GM12878 (cell line): ENCODE data around the gene RSPO4. TPM values are rescaled to one million over a fixed set of nuclear protein-coding genes. Genes with fewer than 3 reads are reported as not detected.

Source experiments
- polyA plus RNA-seq, 11 experiments: library from polyadenylated mRNA; depleted of rRNA in 4 of 11; unstranded in 6 of 11; stranded (reverse) in 5 of 11; fragments of >200 nt; fragmentation: Nextera tagmentation in 4 of 11; fragmentation: Illumina TruSeq in 1 of 11; extraction: Ambion mirVana in 4 of 11; extraction: Trizol in 1 of 11; gene quantifications; 1 replicate in 1 of 11; 2 replicates in 10 of 11; pipeline versions ENCODE4 v1.2.1 to v1.2.3, GENCODE V29; 2011 to 2016; ENCODE audit warnings: inconsistent platforms in 2 of 11, missing spikeins in 2 of 11, low read depth in 1 of 11
- total RNA-seq, 4 experiments: library from RNA; depleted of rRNA in 3 of 4; stranded (reverse); fragments of >200 nt in 3 of 4; fragmentation: Illumina TruSeq in 1 of 4; extraction: Trizol in 1 of 4; gene quantifications; 2 replicates each; pipeline versions ENCODE4 v1.2.1 to v1.2.3, GENCODE V29; 2013 to 2021

RSPO4 gene
- total and polyA plus RNA-seq, 10 of the 15 experiments (the other 5 are each of a cell fraction or from before 2014, with no cell fraction given), result 0.06 TPM; not detected in 9

Other genes starting within 250 kb of the RSPO4 start
- gene SLC52A3, start 233.8 kb downstream of the RSPO4 start, total RNA-seq (2014; rRNA removed), result not detected in 2 replicates
- gene SLC52A3, start 233.8 kb downstream of the RSPO4 start, total RNA-seq (2014; rRNA removed; fragmentation: Illumina TruSeq; extraction: Trizol), result not detected in 2 replicates
- not detected in 2 replicates for gene SLC52A3, start 233.8 kb downstream of the RSPO4 start, total RNA-seq (2021)
- not detected in 2 replicates for gene SLC52A3, start 233.8 kb downstream of the RSPO4 start, polyA plus RNA-seq (2011; rRNA removed)
- gene SLC52A3, start 233.8 kb downstream of the RSPO4 start, polyA plus RNA-seq (2014; fragmentation: Illumina TruSeq; extraction: Trizol), result not detected in 2 replicates
- not detected for gene SLC52A3, start 233.8 kb downstream of the RSPO4 start, polyA plus RNA-seq (2014; fragmentation: Nextera tagmentation; extraction: Ambion mirVana)
- gene SLC52A3, start 233.8 kb downstream of the RSPO4 start, polyA plus RNA-seq (2014; rRNA removed), result not detected in 2 replicates
- gene SLC52A3, start 233.8 kb downstream of the RSPO4 start, polyA plus RNA-seq (2016; fragmentation: Nextera tagmentation; extraction: Ambion mirVana), result not detected
- 6.7 and 8.0 TPM in 2 replicates for gene FAM110A, start 168.6 kb downstream of the RSPO4 start, total RNA-seq (2014; rRNA removed)
- 1.8 and 2.5 TPM in 2 replicates for gene FAM110A, start 168.6 kb downstream of the RSPO4 start, total RNA-seq (2014; rRNA removed; fragmentation: Illumina TruSeq; extraction: Trizol)
- 14.8 and 15.9 TPM in 2 replicates for gene FAM110A, start 168.6 kb downstream of the RSPO4 start, total RNA-seq (2021)
- gene FAM110A, start 168.6 kb downstream of the RSPO4 start, polyA plus RNA-seq (2011; rRNA removed), result 2.7 and 6.8 TPM in 2 replicates
- gene FAM110A, start 168.6 kb downstream of the RSPO4 start, polyA plus RNA-seq (2014; fragmentation: Illumina TruSeq; extraction: Trizol), result 4.3 and 4.7 TPM in 2 replicates
- 1 to 10 TPM; 1.1 to 2.4 TPM for gene FAM110A, start 168.6 kb downstream of the RSPO4 start, polyA plus RNA-seq (2014; fragmentation: Nextera tagmentation; extraction: Ambion mirVana)
- 12.8 and 13.5 TPM in 2 replicates for gene FAM110A, start 168.6 kb downstream of the RSPO4 start, polyA plus RNA-seq (2014; rRNA removed)
- 10 to 100 TPM in 1 of 2 experiments, 1 to 10 TPM in 1; 8.8 to 11.5 TPM for gene FAM110A, start 168.6 kb downstream of the RSPO4 start, polyA plus RNA-seq (2016; fragmentation: Nextera tagmentation; extraction: Ambion mirVana)
- gene ANGPT4, start 86.0 kb downstream of the RSPO4 start, total RNA-seq (2014; rRNA removed), result 0.05 TPM in 1 of 2 replicates, not detected in the other
- gene ANGPT4, start 86.0 kb downstream of the RSPO4 start, total RNA-seq (2014; rRNA removed; fragmentation: Illumina TruSeq; extraction: Trizol), result not detected in 2 replicates
- not detected in 2 replicates for gene ANGPT4, start 86.0 kb downstream of the RSPO4 start, total RNA-seq (2021)
- 0.10 and 0.16 TPM in 2 replicates for gene ANGPT4, start 86.0 kb downstream of the RSPO4 start, polyA plus RNA-seq (2011; rRNA removed)
- 0.01 TPM in 1 of 2 replicates, not detected in the other for gene ANGPT4, start 86.0 kb downstream of the RSPO4 start, polyA plus RNA-seq (2014; fragmentation: Illumina TruSeq; extraction: Trizol)
- not detected for gene ANGPT4, start 86.0 kb downstream of the RSPO4 start, polyA plus RNA-seq (2014; fragmentation: Nextera tagmentation; extraction: Ambion mirVana)
- not detected in 2 replicates for gene ANGPT4, start 86.0 kb downstream of the RSPO4 start, polyA plus RNA-seq (2014; rRNA removed)
- not detected for gene ANGPT4, start 86.0 kb downstream of the RSPO4 start, polyA plus RNA-seq (2016; fragmentation: Nextera tagmentation; extraction: Ambion mirVana)
- gene PSMF1, start 116.3 kb upstream of the RSPO4 start, total RNA-seq (2014; rRNA removed), result 30.2 and 32.9 TPM in 2 replicates
- gene PSMF1, start 116.3 kb upstream of the RSPO4 start, total RNA-seq (2014; rRNA removed; fragmentation: Illumina TruSeq; extraction: Trizol), result 35.2 and 35.8 TPM in 2 replicates
- 156 and 167 TPM in 2 replicates for gene PSMF1, start 116.3 kb upstream of the RSPO4 start, total RNA-seq (2021)
- gene PSMF1, start 116.3 kb upstream of the RSPO4 start, polyA plus RNA-seq (2011; rRNA removed), result 29.3 and 45.9 TPM in 2 replicates
- gene PSMF1, start 116.3 kb upstream of the RSPO4 start, polyA plus RNA-seq (2014; fragmentation: Illumina TruSeq; extraction: Trizol), result 68.1 and 171 TPM in 2 replicates
- 10 to 100 TPM; 14.2 to 14.4 TPM for gene PSMF1, start 116.3 kb upstream of the RSPO4 start, polyA plus RNA-seq (2014; fragmentation: Nextera tagmentation; extraction: Ambion mirVana)
- gene PSMF1, start 116.3 kb upstream of the RSPO4 start, polyA plus RNA-seq (2014; rRNA removed), result 27.3 and 35.1 TPM in 2 replicates
- 100 to 1,000 TPM; 159 to 173 TPM for gene PSMF1, start 116.3 kb upstream of the RSPO4 start, polyA plus RNA-seq (2016; fragmentation: Nextera tagmentation; extraction: Ambion mirVana)
- gene TMEM74B, start 182.7 kb upstream of the RSPO4 start, total RNA-seq (2014; rRNA removed), result not detected in 2 replicates
- gene TMEM74B, start 182.7 kb upstream of the RSPO4 start, total RNA-seq (2014; rRNA removed; fragmentation: Illumina TruSeq; extraction: Trizol), result not detected in 2 replicates
- gene TMEM74B, start 182.7 kb upstream of the RSPO4 start, total RNA-seq (2021), result not detected in 2 replicates
- 0.06 and 0.07 TPM in 2 replicates for gene TMEM74B, start 182.7 kb upstream of the RSPO4 start, polyA plus RNA-seq (2011; rRNA removed)
- not detected in 2 replicates for gene TMEM74B, start 182.7 kb upstream of the RSPO4 start, polyA plus RNA-seq (2014; fragmentation: Illumina TruSeq; extraction: Trizol)
- gene TMEM74B, start 182.7 kb upstream of the RSPO4 start, polyA plus RNA-seq (2014; fragmentation: Nextera tagmentation; extraction: Ambion mirVana), result not detected
- not detected in 2 replicates for gene TMEM74B, start 182.7 kb upstream of the RSPO4 start, polyA plus RNA-seq (2014; rRNA removed)
- not detected for gene TMEM74B, start 182.7 kb upstream of the RSPO4 start, polyA plus RNA-seq (2016; fragmentation: Nextera tagmentation; extraction: Ambion mirVana)
- not detected in 2 replicates for gene C20orf202, start 201.1 kb upstream of the RSPO4 start, total RNA-seq (2014; rRNA removed)
- not detected in 2 replicates for gene C20orf202, start 201.1 kb upstream of the RSPO4 start, total RNA-seq (2014; rRNA removed; fragmentation: Illumina TruSeq; extraction: Trizol)
- not detected in 2 replicates for gene C20orf202, start 201.1 kb upstream of the RSPO4 start, total RNA-seq (2021)
- 0.04 and 0.10 TPM in 2 replicates for gene C20orf202, start 201.1 kb upstream of the RSPO4 start, polyA plus RNA-seq (2011; rRNA removed)
- 0.04 TPM in 1 of 2 replicates, not detected in the other for gene C20orf202, start 201.1 kb upstream of the RSPO4 start, polyA plus RNA-seq (2014; fragmentation: Illumina TruSeq; extraction: Trizol)
- not detected for gene C20orf202, start 201.1 kb upstream of the RSPO4 start, polyA plus RNA-seq (2014; fragmentation: Nextera tagmentation; extraction: Ambion mirVana)
- gene C20orf202, start 201.1 kb upstream of the RSPO4 start, polyA plus RNA-seq (2014; rRNA removed), result 0.08 TPM in 1 of 2 replicates, not detected in the other
- gene C20orf202, start 201.1 kb upstream of the RSPO4 start, polyA plus RNA-seq (2016; fragmentation: Nextera tagmentation; extraction: Ambion mirVana), result not detected
- not detected in 2 replicates for gene RAD21L1, start 223.7 kb upstream of the RSPO4 start, total RNA-seq (2014; rRNA removed)
- not detected in 2 replicates for gene RAD21L1, start 223.7 kb upstream of the RSPO4 start, total RNA-seq (2014; rRNA removed; fragmentation: Illumina TruSeq; extraction: Trizol)
- not detected in 2 replicates for gene RAD21L1, start 223.7 kb upstream of the RSPO4 start, total RNA-seq (2021)
- not detected in 2 replicates for gene RAD21L1, start 223.7 kb upstream of the RSPO4 start, polyA plus RNA-seq (2011; rRNA removed)
- gene RAD21L1, start 223.7 kb upstream of the RSPO4 start, polyA plus RNA-seq (2014; fragmentation: Illumina TruSeq; extraction: Trizol), result 0.14 TPM in 1 of 2 replicates, not detected in the other
- not detected for gene RAD21L1, start 223.7 kb upstream of the RSPO4 start, polyA plus RNA-seq (2014; fragmentation: Nextera tagmentation; extraction: Ambion mirVana)
- gene RAD21L1, start 223.7 kb upstream of the RSPO4 start, polyA plus RNA-seq (2014; rRNA removed), result not detected in 2 replicates
- gene RAD21L1, start 223.7 kb upstream of the RSPO4 start, polyA plus RNA-seq (2016; fragmentation: Nextera tagmentation; extraction: Ambion mirVana), result not detected